Measurements from ENCODE around the gene C2orf42.
"Not testable (repeated sequence)": the region's sequence is repeated elsewhere in the genome, so short reads cannot be mapped to it uniquely, and the experiment has no call there.

Gene C2orf42

GRCh38 chr2:70190418-70191243, at the start of gene C2orf42:
TSS of gene C2orf42 (minus strand) at chr2:70191019. CDS start at chr2:70181985, 9,034 bp downstream.
- ATAC-seq, result peak; percentile 79

GRCh38 chr2:70240599-70240998, 49.8 kb upstream of the C2orf42 start:
- no peak for ATAC-seq

- no peak for ATAC-seq
Measured at GRCh38 chr2:70233926-70234325, 43.1 kb upstream of the C2orf42 start.

- ATAC-seq, result no peak
Measured at GRCh38 chr2:70226781-70227180, 36.0 kb upstream of the C2orf42 start.

- ATAC-seq, result not testable (repeated sequence)
Measured at GRCh38 chr2:70223305-70223704, 32.5 kb upstream of the C2orf42 start.

GRCh38 chr2:70214953-70215549, 24.2 kb upstream of the C2orf42 start:
- no peak for ATAC-seq

GRCh38 chr2:70214365-70214764, 23.5 kb upstream of the C2orf42 start:
- no peak for ATAC-seq

- no peak for ATAC-seq
Measured at GRCh38 chr2:70212298-70212932, 21.6 kb upstream of the C2orf42 start.

- no peak for ATAC-seq
Measured at GRCh38 chr2:70211595-70211994, 20.8 kb upstream of the C2orf42 start.

GRCh38 chr2:70204452-70204851, 13.6 kb upstream of the C2orf42 start:
- no peak for ATAC-seq

GRCh38 chr2:70203086-70203485, 12.3 kb upstream of the C2orf42 start:
- ATAC-seq, result no peak

GRCh38 chr2:70202236-70202806, 11.5 kb upstream of the C2orf42 start:
- ATAC-seq, result no peak

GRCh38 chr2:70201831-70202230, 11.0 kb upstream of the C2orf42 start:
- no peak for ATAC-seq

GRCh38 chr2:70201225-70201768, 10.5 kb upstream of the C2orf42 start:
- ATAC-seq, result no peak

- no peak for ATAC-seq
Measured at GRCh38 chr2:70199320-70199864, 8.6 kb upstream of the C2orf42 start.

- ATAC-seq, result no peak
Measured at GRCh38 chr2:70192516-70192915, 1.7 kb upstream of the C2orf42 start.

- ATAC-seq, result no peak
Measured at GRCh38 chr2:70191244-70191735, 471 bp upstream of the C2orf42 start.

GRCh38 chr2:70188460-70188859, 2.4 kb downstream of the C2orf42 start:
- no peak for ATAC-seq

- ATAC-seq, result not testable (repeated sequence)
Measured at GRCh38 chr2:70187170-70187569, 3.6 kb downstream of the C2orf42 start.

- no peak for ATAC-seq
Measured at GRCh38 chr2:70182689-70183088, 8.1 kb downstream of the C2orf42 start.

GRCh38 chr2:70181363-70181956, 9.4 kb downstream of the C2orf42 start:
- no peak for ATAC-seq

GRCh38 chr2:70173520-70173919, 17.3 kb downstream of the C2orf42 start:
- no peak for ATAC-seq
